Left ventricle myocardium superior (tissue), 1 donor: ENCODE measurements around the gene SCYL2. TPM values are rescaled to one million over a fixed set of nuclear protein-coding genes. Genes with fewer than 3 reads are reported as not detected.
A peak's percentile ranks its signal among the peaks of the same experiment; 100 is the strongest.
"Not testable (repeated sequence)": the region's sequence is repeated elsewhere in the genome, so short reads cannot be mapped to it uniquely, and the experiment has no call there.

Experiments
- ATAC-seq: fragments of 200-7000 bp; cut with Tn5 transposase; one replicate; pipeline ENCODE4 v1.9.1; 2020; ENCODE audit warnings: mild to moderate bottlenecking, moderate library complexity
- DNase-seq: peaks from one replicate; pipeline ENCODE4 v3.0.0-alpha.2; 2020
- intact Hi-C: fragments of 100-400 bp; cut with micrococcal nuclease; formaldehyde crosslinking; loops from one replicate; pipeline ENCODE4 v1.11.0; 2022
- total RNA-seq: library from RNA; stranded (reverse); fragmentation: NEBNext Ultra II Directional; extraction: Animal tissue kit (Norgen Biotek cat#: 25700); gene quantifications from one replicate; pipeline ENCODE4 v1.2.1, GENCODE V29; 2021
- donor health status: DM: no; HTN: yes; CAD: no; lungs with severe emphysema.

SCYL2 gene
- total RNA-seq, 1 donor from 2014 or later: 29.7 TPM

- DNase-seq (no peak), ATAC-seq (no peak)
- intact Hi-C loops: no loop called here
These were observed 12.1 kb upstream of the SCYL2 start for GRCh38 chr12:100254876-100255275.

GRCh38 chr12:100258127-100258526 lies 8.8 kb upstream of the SCYL2 start:
- no peak for ATAC-seq

GRCh38 chr12:100263131-100263530 lies 3.8 kb upstream of the SCYL2 start:
- no peak for ATAC-seq
- intact Hi-C loops: no loop called here
- no peak for DNase-seq

More at GRCh38 chr12:100258127-100258526, 8.8 kb upstream of the SCYL2 start:
- DNase-seq: no peak
- intact Hi-C loops: no loop called here

- DNase-seq, ATAC-seq, intact Hi-C loops: not testable (repeated sequence)
These were observed 1.9 kb upstream of the SCYL2 start for GRCh38 chr12:100265107-100265506.

- intact Hi-C loops: no loop called here
- DNase-seq (no peak), ATAC-seq (no peak)
These were observed 1.0 kb upstream of the SCYL2 start for GRCh38 chr12:100265732-100266584.

- ATAC-seq: peak; percentile 83
- peak; percentile 95 for DNase-seq
- intact Hi-C loops: no loop called here
These were observed 467 bp upstream of the SCYL2 start for GRCh38 chr12:100266585-100266834.

- ATAC-seq (peak; percentile 31), DNase-seq (no peak)
- intact Hi-C loops: no loop called here
These were observed 765 bp downstream of the SCYL2 start for GRCh38 chr12:100267603-100268281.

- DNase-seq (no peak), ATAC-seq (no peak)
- intact Hi-C loops: no loop called here
These were observed 2.0 kb downstream of the SCYL2 start for GRCh38 chr12:100268835-100269564.

GRCh38 chr12:100273782-100274181 lies 6.8 kb downstream of the SCYL2 start:
- intact Hi-C loops: no loop called here
- no peak for ATAC-seq

GRCh38 chr12:100274291-100274690 lies 7.3 kb downstream of the SCYL2 start:
- ATAC-seq: no peak
- intact Hi-C loops: no loop called here
- no peak for DNase-seq

More at GRCh38 chr12:100273782-100274181, 6.8 kb downstream of the SCYL2 start:
- no peak for DNase-seq

- ATAC-seq: no peak
- intact Hi-C loops: no loop called here
- DNase-seq: no peak
These were observed 12.2 kb downstream of the SCYL2 start for GRCh38 chr12:100279159-100279558.

- DNase-seq (no peak), ATAC-seq (no peak)
- intact Hi-C loops: no loop called here
These were observed 12.7 kb downstream of the SCYL2 start for GRCh38 chr12:100279607-100280244.

GRCh38 chr12:100284556-100284955 lies 17.6 kb downstream of the SCYL2 start:
- DNase-seq, ATAC-seq, intact Hi-C loops: not testable (repeated sequence)

- intact Hi-C loops: no loop called here
- DNase-seq: no peak
- no peak for ATAC-seq
These were observed 22.1 kb downstream of the SCYL2 start for GRCh38 chr12:100289038-100289437.

GRCh38 chr12:100290016-100290415 lies 23.0 kb downstream of the SCYL2 start:
- DNase-seq (no peak), ATAC-seq (no peak)
- intact Hi-C loops: no loop called here

GRCh38 chr12:100293017-100293416 lies 26.0 kb downstream of the SCYL2 start:
- ATAC-seq (no peak), DNase-seq (no peak)
- intact Hi-C loops: no loop called here

GRCh38 chr12:100294366-100294765 lies 27.4 kb downstream of the SCYL2 start:
- intact Hi-C loops, DNase-seq, ATAC-seq: not testable (repeated sequence)

- DNase-seq: no peak
- intact Hi-C loops: no loop called here
- no peak for ATAC-seq
These were observed 29.0 kb downstream of the SCYL2 start for GRCh38 chr12:100295764-100296555.

- DNase-seq (no peak), ATAC-seq (no peak)
- intact Hi-C loops: no loop called here
These were observed 35.1 kb downstream of the SCYL2 start for GRCh38 chr12:100302081-100302480.
